Measurements from ENCODE around the gene LHX3. TPM values are rescaled to one million over a fixed set of nuclear protein-coding genes. Genes with fewer than 3 reads are reported as not detected.

Gene LHX3
- total RNA-seq, 5 donors from 2014 or later (not counting 1 experiment from before 2014, with no cell fraction given) = 0.13 to 0.42 TPM; not detected in 3

DNA sequence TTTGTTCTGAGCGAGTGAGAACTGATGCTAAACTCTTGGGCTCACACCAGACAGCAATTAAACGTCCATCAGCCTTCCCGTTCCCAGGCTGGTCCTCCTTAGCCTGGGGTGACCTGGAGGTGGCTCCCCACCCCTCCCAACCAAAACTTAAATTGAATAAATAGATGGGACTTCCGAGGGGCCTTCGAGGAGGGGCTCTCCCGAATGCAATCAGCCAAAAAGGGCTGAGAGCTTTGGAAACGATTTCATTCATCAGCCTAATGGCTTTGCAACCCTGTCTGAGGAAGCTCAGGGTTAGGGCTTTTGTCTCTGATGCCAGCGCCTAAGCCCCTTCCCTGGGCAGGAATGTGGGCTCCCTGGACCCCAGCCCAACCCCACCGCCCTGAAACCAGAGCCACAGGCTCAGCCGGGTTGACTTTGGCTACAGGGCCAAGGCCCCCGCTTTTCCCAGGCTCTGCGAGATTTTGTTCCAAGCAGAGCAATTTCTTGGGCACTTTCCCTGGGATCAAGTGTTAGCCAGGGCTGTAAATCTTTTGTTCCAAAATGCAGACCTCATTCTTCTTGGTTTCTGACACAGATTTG, 29.2 kb downstream of the LHX3 start:
- CTCF ChIA-PET = no interaction called here
- POLR2A ChIA-PET = no interaction called here
- no peaks in the 10 kb centered on the region for H3K4me1 Mint-ChIP-seq
- peaks cover 7 to 13% of the 10 kb centered on the region in 2 donors for H3K27me3 Mint-ChIP-seq
- no peak overlapping the region for H3K4me3 ChIP-seq (ENCODE audit: control insufficient read depth in 1 of 2, extremely low read depth in 1 of 2, low read length in 1 of 2)
- H3K4me1 ChIP-seq (ENCODE audit: control insufficient read depth in 1 of 2, extremely low read depth in 1 of 2, insufficient read depth in 2 of 2, low read length in 2 of 2) = no peaks in the 10 kb centered on the region
- H3K4me3 Mint-ChIP-seq = no peak overlapping the region
- no peaks in the 10 kb centered on the region for H3K9me3 Mint-ChIP-seq
- H3K36me3 ChIP-seq (ENCODE audit: control insufficient read depth in 2 of 2, extremely low read depth in 1 of 2, insufficient read depth in 1 of 2, low read length in 1 of 2) = no peaks in the 10 kb centered on the region
- peaks cover 2 to 39% of the 10 kb centered on the region in 2 experiments for H3K27me3 ChIP-seq (replicated peaks in 1 of 2; ENCODE audit: control insufficient read depth in 2 of 2, extremely low read depth in 1 of 2, insufficient read depth in 2 of 2, low read length in 1 of 2)
- no peak overlapping the region for H3K27ac Mint-ChIP-seq
- H3K36me3 Mint-ChIP-seq = no peaks in the 10 kb centered on the region
- no peak overlapping the region for H3K27ac ChIP-seq (ENCODE audit: low read length)
- WGBS (ENCODE audit: insufficient coverage) = 84% methylated on average over 8 of the region's 12 CpGs
- H3K9me3 ChIP-seq = no peaks in the 10 kb centered on the region
- ATAC-seq (replicated peaks in 1 of 4) (no peak), DNase-seq (no peak)

DNA sequence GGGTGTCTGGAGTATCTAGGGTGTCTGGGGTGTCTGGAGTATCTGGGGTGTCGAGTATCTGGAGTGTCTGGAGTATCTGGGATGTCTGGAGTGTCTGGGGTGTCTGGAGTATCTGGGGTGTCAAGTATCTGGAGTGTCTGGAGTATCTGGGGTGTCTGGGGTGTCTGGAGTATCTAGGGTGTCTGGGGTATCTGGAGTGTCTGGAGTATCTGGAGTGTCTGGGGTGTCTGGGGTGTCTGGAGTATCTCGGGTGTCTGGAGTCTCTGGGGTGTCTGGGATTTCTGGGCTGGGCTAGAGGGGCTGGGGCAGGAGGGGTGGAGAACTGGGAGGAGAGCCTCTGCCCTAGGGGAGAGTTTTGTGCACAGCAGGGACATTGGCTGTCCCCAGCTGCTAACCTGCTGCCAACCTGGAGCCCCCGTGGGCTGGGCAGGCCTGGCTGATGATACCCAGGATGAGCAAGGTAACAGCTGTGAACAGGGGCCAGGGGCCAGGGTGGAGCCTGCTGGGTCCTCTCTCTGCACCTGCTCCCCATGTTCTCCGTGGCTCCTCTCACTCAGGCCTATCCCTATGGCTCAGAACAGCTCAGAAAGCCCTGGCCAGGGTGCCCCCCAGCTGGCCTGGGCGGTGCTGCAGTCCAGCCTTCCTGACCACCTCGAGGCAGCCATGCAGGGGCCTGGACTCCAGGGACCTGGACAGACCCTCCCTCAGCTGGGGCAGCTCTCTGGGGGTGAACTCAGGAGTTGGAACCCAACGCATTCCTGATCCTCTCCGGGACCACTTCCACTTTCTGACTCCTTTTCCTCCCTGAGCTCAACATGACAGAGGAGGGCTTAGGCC, 29.9 kb downstream of the LHX3 start:
- Histone ChIP-seq H3K27me3 (replicated peaks in 1 of 2; ENCODE audit: control insufficient read depth in 2 of 2, extremely low read depth in 1 of 2, insufficient read depth in 2 of 2, low read length in 1 of 2) (peaks cover 2 to 42% of the 10 kb centered on the region in 2 experiments), H3K27ac (ENCODE audit: low read length) (no peak overlapping the region), H3K4me3 (ENCODE audit: control insufficient read depth in 1 of 2, extremely low read depth in 1 of 2, low read length in 1 of 2) (no peak overlapping the region), H3K4me1 (ENCODE audit: control insufficient read depth in 1 of 2, extremely low read depth in 1 of 2, insufficient read depth in 2 of 2, low read length in 2 of 2) (peaks cover 0 to 3% of the 10 kb centered on the region in 2 experiments), H3K9me3 (no peaks in the 10 kb centered on the region), H3K36me3 (ENCODE audit: control insufficient read depth in 2 of 2, extremely low read depth in 1 of 2, insufficient read depth in 1 of 2, low read length in 1 of 2) (no peaks in the 10 kb centered on the region)
- Mint-ChIP-seq H3K4me1 (no peaks in the 10 kb centered on the region), H3K9me3 (no peaks in the 10 kb centered on the region), H3K27me3 (peaks cover 7 to 10% of the 10 kb centered on the region in 2 donors), H3K4me3 (no peak overlapping the region), H3K36me3 (no peaks in the 10 kb centered on the region), H3K27ac (no peak overlapping the region)
- ChIA-PET CTCF (no interaction called here), POLR2A (no interaction called here)
- WGBS (ENCODE audit: insufficient coverage) = 78% methylated on average over 7 of the region's 8 CpGs
- DNase-seq (no peak), ATAC-seq (replicated peaks in 1 of 4) (no peak)

DNA sequence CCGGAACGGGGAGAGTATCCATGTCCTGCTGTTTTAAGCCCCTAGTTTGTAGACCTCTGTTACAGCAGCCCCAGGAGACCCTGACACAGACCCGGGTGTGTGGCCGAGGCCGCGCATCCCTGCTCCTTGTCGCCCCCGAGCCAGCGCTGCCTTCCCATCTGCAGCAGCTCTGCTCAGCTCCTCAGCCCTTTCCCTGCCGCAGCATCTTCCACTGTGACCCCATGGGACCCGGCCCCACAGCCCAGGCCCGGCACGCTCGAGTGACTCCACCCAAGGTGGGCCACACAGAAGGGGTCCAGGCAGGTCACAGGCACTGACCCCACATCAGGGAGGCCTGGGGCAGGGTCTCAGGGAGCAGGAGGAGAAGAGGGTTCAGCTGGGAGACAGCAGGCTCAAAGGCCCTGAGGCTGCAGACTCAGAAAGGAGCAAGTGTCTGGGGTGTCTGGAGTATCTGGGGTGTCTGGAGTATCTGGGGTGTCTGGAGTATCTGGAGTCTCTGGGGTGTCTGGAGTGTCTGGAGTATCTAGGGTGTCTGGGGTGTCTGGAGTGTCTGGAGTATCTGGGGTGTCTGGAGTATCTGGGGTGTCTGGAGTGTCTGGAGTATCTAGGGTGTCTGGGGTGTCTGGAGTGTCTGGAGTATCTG, 31.2 kb downstream of the LHX3 start:
- H3K27ac ChIP-seq (ENCODE audit: low read length) = no peak overlapping the region
- Mint-ChIP-seq H3K9me3 (no peaks in the 10 kb centered on the region), H3K4me1 (no peaks in the 10 kb centered on the region), H3K27me3 (peaks cover 13 to 17% of the 10 kb centered on the region in 2 donors), H3K4me3 (no peak overlapping the region), H3K27ac (no peak overlapping the region), H3K36me3 (no peaks in the 10 kb centered on the region)
- H3K9me3 ChIP-seq = no peaks in the 10 kb centered on the region
- H3K4me1 ChIP-seq (ENCODE audit: control insufficient read depth in 1 of 2, extremely low read depth in 1 of 2, insufficient read depth in 2 of 2, low read length in 2 of 2) = peaks cover 0 to 3% of the 10 kb centered on the region in 2 experiments
- POLR2A ChIA-PET = no interaction called here
- CTCF ChIA-PET = no interaction called here
- 87% methylated on average over 14 of the region's 14 CpGs for WGBS (ENCODE audit: insufficient coverage)
- DNase-seq (no peak), ATAC-seq (replicated peaks in 1 of 4) (no peak)
- no peaks in the 10 kb centered on the region for H3K36me3 ChIP-seq (ENCODE audit: control insufficient read depth in 2 of 2, extremely low read depth in 1 of 2, insufficient read depth in 1 of 2, low read length in 1 of 2)
- peaks cover 0 to 43% of the 10 kb centered on the region in 2 experiments for H3K27me3 ChIP-seq (replicated peaks in 1 of 2; ENCODE audit: control insufficient read depth in 2 of 2, extremely low read depth in 1 of 2, insufficient read depth in 2 of 2, low read length in 1 of 2)
- H3K4me3 ChIP-seq (ENCODE audit: control insufficient read depth in 1 of 2, extremely low read depth in 1 of 2, low read length in 1 of 2) = no peak overlapping the region

DNA sequence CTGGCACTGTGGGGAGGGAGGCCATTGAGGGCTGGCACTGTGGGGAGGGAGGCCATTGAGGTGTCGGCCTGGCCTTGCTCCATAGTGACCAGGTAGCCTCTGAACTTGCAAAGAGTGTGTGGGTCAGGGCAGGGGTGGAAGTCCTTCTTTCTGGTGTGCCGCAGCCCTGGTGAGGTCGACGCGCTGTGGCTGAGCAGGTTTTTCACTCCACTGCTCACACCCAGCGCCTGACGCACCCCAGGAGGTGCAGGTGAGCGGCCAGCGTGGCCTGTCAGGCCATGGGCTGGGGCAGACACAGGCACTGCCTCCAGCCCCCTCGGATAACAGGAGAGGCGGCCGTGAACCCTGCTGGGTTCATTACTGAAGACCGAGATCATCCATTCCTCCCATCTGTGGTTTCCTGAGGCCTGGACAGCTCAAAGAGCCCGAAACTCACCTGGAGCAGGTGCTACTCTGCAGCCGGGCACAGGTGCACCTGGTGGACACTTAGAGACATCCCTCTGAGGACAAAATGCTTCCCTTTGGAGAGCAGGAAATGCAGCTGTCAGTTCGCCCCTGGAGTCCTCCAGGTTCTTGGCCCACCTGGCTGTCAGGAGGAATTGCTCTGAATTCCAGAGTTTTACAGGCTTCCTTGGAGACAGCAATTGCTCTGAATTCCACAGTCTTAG, 32.4 kb downstream of the LHX3 start:
- 73% methylated on average over 13 of the region's 16 CpGs for WGBS (ENCODE audit: insufficient coverage)
- H3K27me3 Mint-ChIP-seq = peaks cover 18 to 22% of the 10 kb centered on the region in 2 donors
- ChIA-PET CTCF (no interaction called here), POLR2A (no interaction called here)
- H3K9me3 Mint-ChIP-seq = no peaks in the 10 kb centered on the region
- Histone ChIP-seq H3K36me3 (ENCODE audit: control insufficient read depth in 2 of 2, extremely low read depth in 1 of 2, insufficient read depth in 1 of 2, low read length in 1 of 2) (no peaks in the 10 kb centered on the region), H3K4me1 (ENCODE audit: control insufficient read depth in 1 of 2, extremely low read depth in 1 of 2, insufficient read depth in 2 of 2, low read length in 2 of 2) (peaks cover 0 to 3% of the 10 kb centered on the region in 2 experiments), H3K4me3 (ENCODE audit: control insufficient read depth in 1 of 2, extremely low read depth in 1 of 2, low read length in 1 of 2) (no peak overlapping the region), H3K9me3 (no peaks in the 10 kb centered on the region), H3K27ac (ENCODE audit: low read length) (no peak overlapping the region), H3K27me3 (replicated peaks in 1 of 2; ENCODE audit: control insufficient read depth in 2 of 2, extremely low read depth in 1 of 2, insufficient read depth in 2 of 2, low read length in 1 of 2) (peaks cover 0 to 41% of the 10 kb centered on the region in 2 experiments)
- ATAC-seq (replicated peaks in 1 of 4) (no peak), DNase-seq (no peak)
- no peaks in the 10 kb centered on the region for H3K4me1 Mint-ChIP-seq
- no peak overlapping the region for H3K4me3 Mint-ChIP-seq
- no peak overlapping the region for H3K27ac Mint-ChIP-seq
- no peaks in the 10 kb centered on the region for H3K36me3 Mint-ChIP-seq

DNA sequence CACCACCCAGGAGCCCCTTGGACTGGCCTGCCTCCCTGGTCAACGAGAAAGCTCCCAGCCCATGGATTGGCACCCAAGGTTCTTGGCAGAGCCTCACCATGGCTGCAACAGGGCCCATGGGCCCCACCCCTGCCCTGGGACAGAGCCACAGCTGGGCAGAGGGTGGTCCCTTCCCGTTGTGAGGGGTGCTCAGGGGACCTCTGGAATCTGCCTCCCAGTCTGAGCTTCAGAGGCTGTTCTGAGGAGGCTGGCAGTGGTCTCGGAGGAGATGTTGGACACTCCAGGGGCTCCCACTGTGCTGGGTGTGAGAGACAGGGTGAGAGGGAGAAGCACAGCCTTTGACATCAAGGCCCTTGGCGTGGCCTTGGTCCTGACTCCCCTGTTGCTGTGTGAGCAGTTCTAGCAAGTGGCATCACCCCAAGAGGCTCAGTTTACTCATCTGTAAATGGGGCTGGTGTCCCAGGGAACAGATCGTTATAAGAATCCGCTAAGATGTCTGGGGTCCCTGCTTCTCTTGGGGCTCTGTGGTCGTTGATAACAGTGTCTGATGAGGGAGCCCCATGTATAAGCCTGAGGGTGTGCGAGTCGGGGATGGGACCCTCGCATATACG, 33.0 kb downstream of the LHX3 start:
- Mint-ChIP-seq H3K4me3 (no peak overlapping the region), H3K27me3 (peaks cover 18 to 24% of the 10 kb centered on the region in 2 donors), H3K9me3 (no peaks in the 10 kb centered on the region), H3K27ac (no peak overlapping the region), H3K36me3 (no peaks in the 10 kb centered on the region), H3K4me1 (no peaks in the 10 kb centered on the region)
- Histone ChIP-seq H3K27me3 (replicated peaks in 1 of 2; ENCODE audit: control insufficient read depth in 2 of 2, extremely low read depth in 1 of 2, insufficient read depth in 2 of 2, low read length in 1 of 2) (peaks cover 0 to 40% of the 10 kb centered on the region in 2 experiments), H3K4me3 (ENCODE audit: control insufficient read depth in 1 of 2, extremely low read depth in 1 of 2, low read length in 1 of 2) (no peak overlapping the region), H3K36me3 (ENCODE audit: control insufficient read depth in 2 of 2, extremely low read depth in 1 of 2, insufficient read depth in 1 of 2, low read length in 1 of 2) (no peaks in the 10 kb centered on the region), H3K27ac (ENCODE audit: low read length) (no peak overlapping the region), H3K9me3 (no peaks in the 10 kb centered on the region), H3K4me1 (ENCODE audit: control insufficient read depth in 1 of 2, extremely low read depth in 1 of 2, insufficient read depth in 2 of 2, low read length in 2 of 2) (peaks cover 0 to 3% of the 10 kb centered on the region in 2 experiments)
- DNase-seq (no peak), ATAC-seq (replicated peaks in 1 of 4) (no peak)
- POLR2A ChIA-PET = no interaction called here
- CTCF ChIA-PET = no interaction called here
- 69% methylated on average over 11 of the region's 11 CpGs for WGBS (ENCODE audit: insufficient coverage)

All from T-cell (primary cell).